GM12864 (cell line): ENCODE results near the gene GNA14.

Experiments
- DNase-seq: peaks from one replicate; pipeline ENCODE4 v3.0.0-alpha.2; 2011; ENCODE audit warnings: low read depth
- H3K4me3 ChIP-seq: 2 replicates; pipeline ENCODE4 v1.5.1; 2011; ENCODE audit warnings: mild to moderate bottlenecking, low read depth, low read length, control low read depth
- TF ChIP-seq, protein P1 (sequence below): IDR thresholded peaks from 2 replicates; pipeline ENCODE4 v1.5.1; 2011; ENCODE audit warnings: low read depth, mild to moderate bottlenecking, moderate library complexity, low read length, control low read depth, inconsistent platforms; ENCODE audit errors: missing control alignments

GNA14 gene

DNA sequence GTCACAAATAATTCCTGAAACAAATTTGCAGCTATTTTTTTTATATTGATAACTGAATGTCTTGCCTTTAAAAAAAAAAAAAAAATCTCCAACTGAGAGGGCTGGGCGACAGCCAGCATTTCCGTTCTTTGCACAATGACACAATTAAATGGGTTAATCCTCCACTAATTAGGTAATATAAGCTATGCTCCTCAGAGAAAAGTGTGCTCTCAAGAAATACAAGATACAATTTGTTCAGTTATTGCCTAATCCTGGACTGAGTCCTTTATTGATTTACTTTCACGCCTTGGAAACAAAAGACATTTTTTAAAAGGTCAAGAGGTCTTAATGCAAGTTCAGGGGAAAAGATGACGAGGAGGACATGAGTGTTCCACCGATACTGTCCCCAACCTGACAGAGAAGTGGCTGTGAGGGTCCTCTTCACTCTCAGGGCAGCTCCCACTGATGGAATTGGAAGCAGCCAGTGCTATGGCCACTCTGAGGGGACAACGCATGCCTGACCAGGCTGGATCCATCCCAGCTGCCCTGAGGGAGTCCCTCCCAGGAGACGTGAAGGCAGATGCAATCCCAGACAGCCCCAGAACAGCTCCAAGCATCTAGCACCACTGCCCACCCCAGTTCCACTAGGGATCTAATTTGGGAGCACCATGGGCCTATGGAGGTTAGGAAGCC is 220.7 kb downstream of the GNA14 start:
- TF ChIP-seq, protein P1, sequence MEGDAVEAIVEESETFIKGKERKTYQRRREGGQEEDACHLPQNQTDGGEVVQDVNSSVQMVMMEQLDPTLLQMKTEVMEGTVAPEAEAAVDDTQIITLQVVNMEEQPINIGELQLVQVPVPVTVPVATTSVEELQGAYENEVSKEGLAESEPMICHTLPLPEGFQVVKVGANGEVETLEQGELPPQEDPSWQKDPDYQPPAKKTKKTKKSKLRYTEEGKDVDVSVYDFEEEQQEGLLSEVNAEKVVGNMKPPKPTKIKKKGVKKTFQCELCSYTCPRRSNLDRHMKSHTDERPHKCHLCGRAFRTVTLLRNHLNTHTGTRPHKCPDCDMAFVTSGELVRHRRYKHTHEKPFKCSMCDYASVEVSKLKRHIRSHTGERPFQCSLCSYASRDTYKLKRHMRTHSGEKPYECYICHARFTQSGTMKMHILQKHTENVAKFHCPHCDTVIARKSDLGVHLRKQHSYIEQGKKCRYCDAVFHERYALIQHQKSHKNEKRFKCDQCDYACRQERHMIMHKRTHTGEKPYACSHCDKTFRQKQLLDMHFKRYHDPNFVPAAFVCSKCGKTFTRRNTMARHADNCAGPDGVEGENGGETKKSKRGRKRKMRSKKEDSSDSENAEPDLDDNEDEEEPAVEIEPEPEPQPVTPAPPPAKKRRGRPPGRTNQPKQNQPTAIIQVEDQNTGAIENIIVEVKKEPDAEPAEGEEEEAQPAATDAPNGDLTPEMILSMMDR = no peak
- no peak for DNase-seq

DNA sequence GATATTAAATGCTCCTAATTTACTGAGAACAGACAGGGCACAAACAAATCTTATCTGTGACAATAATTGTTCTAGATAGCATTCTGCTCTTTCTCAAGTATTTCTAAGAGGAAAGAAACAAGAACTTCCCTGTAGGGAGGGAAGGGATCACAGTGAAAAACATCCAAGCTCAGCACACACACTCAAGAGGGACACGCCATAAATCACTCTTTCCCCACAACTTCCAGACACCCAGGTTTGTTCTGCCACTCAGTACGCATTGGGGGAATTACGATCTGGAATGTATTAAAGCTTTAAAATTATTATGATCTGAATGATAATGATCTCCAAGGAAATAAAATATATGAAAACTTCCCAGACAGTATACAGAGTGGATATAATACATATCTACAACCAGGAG is 221.4 kb downstream of the GNA14 start:
- no peak for DNase-seq
- no peak overlapping the region for H3K4me3 ChIP-seq
- TF ChIP-seq, protein P1 = no peak

More for the DNA sequence above, 220.7 kb downstream of the GNA14 start:
- no peak overlapping the region for H3K4me3 ChIP-seq

DNA sequence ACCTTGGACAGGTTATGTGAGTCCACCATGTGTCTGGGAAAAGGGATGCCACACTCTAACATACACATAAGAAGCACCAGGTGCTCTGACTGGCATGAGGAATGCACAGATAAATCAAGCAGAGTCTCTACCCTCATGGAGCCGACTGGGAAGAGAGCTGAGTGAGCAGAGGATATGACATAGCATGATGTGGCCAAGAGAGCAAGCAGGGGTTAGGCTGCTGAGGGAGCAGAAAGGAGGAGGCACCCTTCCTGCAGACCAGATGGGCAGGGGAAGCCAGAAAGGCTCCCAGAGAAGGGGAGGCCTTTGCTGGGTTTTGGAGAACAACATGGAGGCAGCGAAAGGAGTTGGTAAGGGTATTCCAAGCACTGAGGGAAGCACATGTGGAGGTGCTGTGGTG is 223.1 kb downstream of the GNA14 start:
- no peak overlapping the region for H3K4me3 ChIP-seq
- no peak for DNase-seq
- TF ChIP-seq, protein P1 = no peak

DNA sequence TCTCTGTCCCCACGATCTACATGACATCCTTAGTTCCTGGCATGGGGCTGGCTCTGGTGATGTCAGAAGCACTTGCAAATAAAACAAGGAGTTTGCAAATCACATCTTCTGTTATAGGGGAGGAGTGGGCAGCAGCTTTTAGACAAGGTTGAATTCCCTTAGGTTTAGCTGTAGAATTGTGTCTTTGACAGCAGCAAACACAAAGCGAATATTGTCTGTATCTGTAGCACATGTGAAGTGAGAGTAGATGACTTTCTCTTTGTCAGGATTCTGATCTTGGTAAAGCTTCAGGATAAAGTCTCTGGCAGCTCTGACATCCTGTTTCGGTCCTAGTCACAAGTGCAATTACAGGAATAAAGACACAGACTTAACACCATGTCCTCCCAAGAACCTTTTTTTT is 224.3 kb downstream of the GNA14 start:
- no peak overlapping the region for H3K4me3 ChIP-seq
- DNase-seq = no peak
- TF ChIP-seq, protein P1 = no peak

DNA sequence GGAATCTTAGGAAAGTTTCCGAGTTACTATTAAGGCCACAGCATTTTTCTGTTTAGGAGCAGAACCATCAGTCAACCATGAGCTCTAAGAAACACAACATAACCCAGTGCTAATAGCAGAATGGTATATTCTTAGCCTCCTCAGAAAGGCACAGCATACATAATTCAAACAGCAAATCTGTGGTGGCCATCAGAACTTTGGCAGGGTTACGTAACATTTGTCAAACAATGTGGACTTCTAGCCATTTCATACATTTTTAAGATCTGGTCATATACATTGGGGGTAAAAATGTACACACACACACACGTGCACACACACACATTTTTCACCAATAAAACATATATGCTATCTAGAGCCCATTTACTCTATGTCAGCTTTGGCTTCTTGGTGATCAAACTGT is 225.2 kb downstream of the GNA14 start:
- no peak for DNase-seq
- TF ChIP-seq, protein P1 = no peak
- H3K4me3 ChIP-seq = no peak overlapping the region

DNA sequence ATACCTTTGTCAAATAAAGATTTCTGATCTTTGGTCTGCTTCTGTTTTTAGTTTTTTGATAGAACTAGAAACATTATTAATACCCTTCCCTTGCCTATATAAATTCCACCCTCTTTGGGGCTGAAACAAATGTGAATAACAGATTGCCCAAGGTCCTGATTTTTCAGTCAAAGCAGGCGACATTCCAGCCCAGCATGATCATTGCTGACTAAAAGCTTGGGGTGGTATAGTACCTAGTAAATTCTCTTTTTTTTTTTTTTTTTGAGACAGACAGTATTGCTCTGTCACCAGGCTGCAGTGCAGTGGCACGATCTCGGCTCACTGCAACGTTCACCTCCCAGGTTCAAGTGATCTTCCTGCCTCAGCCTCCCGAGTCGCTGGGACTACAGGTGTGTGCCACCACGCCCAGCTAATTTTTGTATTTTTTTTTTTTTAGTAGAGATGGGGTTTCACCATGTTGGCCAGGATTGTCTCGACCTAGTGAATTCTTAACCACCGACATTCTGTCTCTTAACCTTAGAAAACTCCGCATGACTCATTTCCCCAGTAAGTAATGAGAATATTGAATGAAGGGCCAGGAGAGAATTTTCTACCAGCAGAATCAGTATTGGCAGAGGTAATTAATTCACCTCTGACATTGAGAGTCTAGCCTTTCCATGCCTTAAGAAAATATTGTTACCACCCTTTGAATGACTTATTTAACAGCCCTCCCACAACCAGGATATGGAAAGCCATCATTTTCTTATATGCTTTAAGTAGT is 226.4 kb downstream of the GNA14 start:
- DNase-seq = no peak
- TF ChIP-seq, protein P1 = no peak
- no peak overlapping the region for H3K4me3 ChIP-seq
